A549 (cell line): ENCODE results near the gene LAP3. TPM values are rescaled to one million over a fixed set of nuclear protein-coding genes. Genes with fewer than 3 reads are reported as not detected.

Source experiments
- ATAC-seq, 2 experiments: fragments of 200-7000 bp in 1 of 2; fragments of >200 bp in 1 of 2; cut with Nextera tagmentation in 1 of 2; cut with Tn5 transposase in 1 of 2; 3 replicates each; pipeline versions ENCODE4 v1.8.0 to v1.9.1; 2018 to 2020; ENCODE audit warnings: mild to moderate bottlenecking in 1 of 2, moderate library complexity in 1 of 2
- CTCF ChIA-PET: fragments of 300-600 bp; sonication (Branson Sonifier 250); formaldehyde crosslinking; extraction: SDS; loops from one replicate; lab custom pipeline; 2021; ENCODE audit warnings: antibody characterized with exemption, inconsistent platforms; lab: Yijun Ruan, JAX
- POLR2A ChIA-PET: fragments of 350-600 bp; formaldehyde crosslinking; extraction: SDS; loops from one replicate; lab custom pipeline; 2021; ENCODE audit warnings: antibody characterized with exemption, inconsistent platforms; lab: Yijun Ruan, JAX
- DNase-seq, 2 experiments: peaks; one replicate each; pipeline versions ENCODE4 v3.0.0 to v3.0.0-alpha.2; 2011 to 2016; ENCODE audit warnings: low read depth in 1 of 2, low spot score in 1 of 2
- FAIRE-seq: peaks from 2 replicates; lab custom pipeline; 2011; peaks lifted over from hg19 to GRCh38; lab: Jason Lieb, UNC
- H3K27ac ChIP-seq, 2 experiments: fragments of >200 bp; sonication (Bioruptor Twin); formaldehyde crosslinking; 3 replicates each; pipeline ENCODE4 v1.5.1; 2016 to 2017
- H3K4me1 ChIP-seq: fragments of >200 bp; sonication (Bioruptor Twin); formaldehyde crosslinking; 3 replicates; pipeline ENCODE4 v1.6.1; 2016
- H3K4me2 ChIP-seq: fragments of >200 bp; sonication (Bioruptor Twin); formaldehyde crosslinking; 3 replicates; pipeline ENCODE4 v1.6.1; 2016
- H3K4me3 ChIP-seq: fragments of >200 bp; sonication (Bioruptor Twin); formaldehyde crosslinking; 3 replicates; pipeline ENCODE4 v1.5.1; 2016
- H3K9me3 ChIP-seq: fragments of >200 bp; sonication (Bioruptor Twin); formaldehyde crosslinking; 3 replicates; pipeline ENCODE4 v1.6.1; 2016
- CBX2 ChIP-seq: fragments of 200-600 bp; sonication (generic); IDR thresholded peaks from 2 replicates; pipeline ENCODE4 v1.6.1; 2016; ENCODE audit warnings: low read depth, mild to moderate bottlenecking, borderline replicate concordance
- CBX8 ChIP-seq: fragments of 200-600 bp; sonication (generic); IDR thresholded peaks from 2 replicates; pipeline ENCODE4 v1.6.1; 2016
- CHD2 ChIP-seq: fragments of 150-350 bp; IDR thresholded peaks from 2 replicates; pipeline ENCODE4 v1.6.1; 2014; ENCODE audit warnings: low read length; ENCODE audit not compliant: partially characterized antibody
- CHD4 ChIP-seq: fragments of 200-600 bp; sonication (generic); IDR thresholded peaks from 2 replicates; pipeline ENCODE4 v1.6.1; 2016; ENCODE audit warnings: antibody characterized with exemption, mild to moderate bottlenecking, borderline replicate concordance
- EHF ChIP-seq: fragments of 250-450 bp; sonication (Bioruptor Pico); IDR thresholded peaks from 2 replicates; pipeline ENCODE4 v1.5.0; 2020; ENCODE audit warnings: mild to moderate bottlenecking
- EHMT2 ChIP-seq: fragments of 200-600 bp; sonication (generic); IDR thresholded peaks from 2 replicates; pipeline ENCODE4 v1.6.1; 2016; ENCODE audit warnings: antibody characterized with exemption, low read depth, mild to moderate bottlenecking, moderate library complexity
- ESRRA ChIP-seq: fragments of 150-350 bp; IDR thresholded peaks from 2 replicates; pipeline ENCODE4 v1.6.1; 2014; ENCODE audit warnings: mild to moderate bottlenecking, low read length, borderline replicate concordance
- FOSL2 ChIP-seq, 2 experiments: fragments of 450-650 bp in 1 of 2; fragments of >200 bp in 1 of 2; sonication (Bioruptor Twin) in 1 of 2; formaldehyde crosslinking; IDR thresholded peaks; 2 replicates each; pipeline versions ENCODE4 v1.5.0 to v1.6.1; 2016 to 2020; ENCODE audit warnings: mild to moderate bottlenecking in 1 of 2, moderate library complexity in 1 of 2
- HES2 ChIP-seq: fragments of >200 bp; sonication (Bioruptor Twin); formaldehyde crosslinking; IDR thresholded peaks from 2 replicates; pipeline ENCODE4 v1.6.1; 2016
- HEYL ChIP-seq: fragments of 250-450 bp; sonication (Bioruptor Pico); IDR thresholded peaks from 2 replicates; pipeline ENCODE4 v1.8.0; 2021; ENCODE audit warnings: mild to moderate bottlenecking, moderate library complexity
- HMGXB4 ChIP-seq: fragments of 250-450 bp; sonication (Bioruptor Pico); IDR thresholded peaks from 2 replicates; pipeline ENCODE4 v1.5.0; 2021; ENCODE audit warnings: mild to moderate bottlenecking, moderate library complexity, borderline replicate concordance
- HOXA7 ChIP-seq: fragments of 250-450 bp; sonication (Bioruptor Pico); IDR thresholded peaks from 2 replicates; pipeline ENCODE4 v1.5.0; 2020; ENCODE audit warnings: mild to moderate bottlenecking, moderate library complexity
- HOXB5 ChIP-seq: fragments of 250-450 bp; sonication (Bioruptor Pico); IDR thresholded peaks from 2 replicates; pipeline ENCODE4 v1.5.0; 2020; ENCODE audit warnings: mild to moderate bottlenecking, moderate library complexity
- JUNB ChIP-seq: fragments of >200 bp; sonication (Bioruptor Twin); formaldehyde crosslinking; IDR thresholded peaks from 2 replicates; pipeline ENCODE4 v1.6.1; 2016
- MAFK ChIP-seq: fragments of 450-650 bp; IDR thresholded peaks from 2 replicates; pipeline ENCODE4 v1.6.1; 2014; ENCODE audit not compliant: partially characterized antibody
- MAX ChIP-seq: IDR thresholded peaks from 2 replicates; pipeline ENCODE4 v1.6.1; 2012
- MAZ ChIP-seq: fragments of 150-350 bp; IDR thresholded peaks from 2 replicates; pipeline ENCODE4 v1.6.1; 2014; ENCODE audit warnings: antibody characterized with exemption, low read depth, low read length, borderline replicate concordance
- RCOR1 ChIP-seq: fragments of 150-350 bp; IDR thresholded peaks from 2 replicates; pipeline ENCODE4 v1.6.1; 2014; ENCODE audit warnings: antibody characterized with exemption, low read length, low read depth
- REST ChIP-seq: fragments of 200-600 bp; sonication (generic); IDR thresholded peaks from 2 replicates; pipeline ENCODE4 v1.6.1; 2016; ENCODE audit warnings: antibody characterized with exemption, mild to moderate bottlenecking, moderate library complexity
- RNF2 ChIP-seq: fragments of 200-600 bp; sonication (generic); IDR thresholded peaks from 2 replicates; pipeline ENCODE4 v1.6.1; 2016; ENCODE audit warnings: low read depth, mild to moderate bottlenecking, antibody characterized with exemption, moderate library complexity, borderline replicate concordance
- SMC3 ChIP-seq: fragments of >200 bp; sonication (Bioruptor Twin); formaldehyde crosslinking; IDR thresholded peaks from 3 replicates; pipeline ENCODE4 v1.6.1; 2018; ENCODE audit warnings: inconsistent platforms
- SREBF2 ChIP-seq: fragments of 450-650 bp; IDR thresholded peaks from 2 replicates; pipeline ENCODE4 v1.6.1; 2014; ENCODE audit warnings: mild to moderate bottlenecking, moderate library complexity
- ZC3H11A ChIP-seq: fragments of 450-650 bp; IDR thresholded peaks from 2 replicates; pipeline ENCODE4 v1.6.1; 2014; ENCODE audit warnings: antibody characterized with exemption, mild to moderate bottlenecking
- ZFP36 ChIP-seq: fragments of 450-650 bp; IDR thresholded peaks from 2 replicates; pipeline ENCODE4 v1.6.1; 2014; ENCODE audit warnings: borderline replicate concordance; ENCODE audit not compliant: partially characterized antibody
- ZSCAN20 ChIP-seq: fragments of 250-450 bp; sonication (Bioruptor Pico); IDR thresholded peaks from 2 replicates; pipeline ENCODE4 v1.8.0; 2022; ENCODE audit warnings: mild to moderate bottlenecking, moderate library complexity
- WGBS: methylation state at CpG from one replicate; pipeline ENCODE4 v1.1.6; 2017; ENCODE audit errors: missing lambda C conversion rate; 5-methylcytosine and 5-hydroxymethylcytosine counted together
- polyA plus RNA-seq, 4 experiments: library from polyadenylated mRNA; depleted of rRNA in 3 of 4; stranded (reverse); fragments of >200 nt; fragmentation: RNase III in 1 of 4; extraction: RNeasy Plus Mini Kit Qiagen cat#74134 plus additional on column Dnase treatment in 1 of 4; gene quantifications; 2 replicates in 3 of 4; 3 replicates in 1 of 4; pipeline ENCODE4 v1.2.3, GENCODE V29; 2011 to 2017

LAP3 gene
- polyA plus RNA-seq, 2 of the 4 experiments (the other 2 are of a cell fraction), result 38.6 to 46.2 TPM

GRCh38 chr4:17650406-17650805 lies 73.4 kb downstream of the LAP3 start:
- Histone ChIP-seq H3K9me3 (no peaks in the 10 kb centered on the region), H3K4me1 (no peaks in the 10 kb centered on the region), H3K4me3 (no peak overlapping the region), H3K27ac (no peak overlapping the region), H3K4me2 (no peak overlapping the region)
- DNase-seq, result no peak
- FAIRE-seq, result no peak
- POLR2A ChIA-PET, result no interaction called here
- no peak for ATAC-seq
- WGBS, result 34% methylated on average over 2 of the region's 2 CpGs
- CTCF ChIA-PET, result no interaction called here
- TF ChIP-seq ZSCAN20 (no peak), ZFP36 (no peak), FOSL2 (IDR thresholded peaks at IDR 0.05) (no peak), FOSL2 (CRISPR knock-in tag; IDR thresholded peaks at IDR 0.05) (no peak), HOXA7 (no peak), SREBF2 (no peak), MAFK (no peak), MAZ (no peak), CHD2 (no peak), ZC3H11A (no peak), EHF (CRISPR knock-in tag) (no peak), CBX8 (no peak), HOXB5 (CRISPR knock-in tag) (no peak), CBX2 (no peak), HES2 (no peak), CHD4 (no peak), REST (no peak), RCOR1 (no peak), HEYL (no peak)
- TF ChIP-seq, all 56 proteins: peak for 0

GRCh38 chr4:17654701-17655100 lies 77.7 kb downstream of the LAP3 start:
- TF ChIP-seq REST (no peak), SMC3 (no peak), HOXB5 (CRISPR knock-in tag) (no peak), RCOR1 (no peak), HEYL (no peak), ZSCAN20 (no peak), EHMT2 (no peak), MAX (no peak), ESRRA (no peak), RNF2 (no peak), JUNB (no peak), HMGXB4 (CRISPR knock-in tag) (no peak), ZC3H11A (no peak), CHD4 (no peak)
- WGBS, result 58% methylated on average over 8 of the region's 8 CpGs
- Histone ChIP-seq H3K4me2 (no peak overlapping the region), H3K27ac (no peak overlapping the region), H3K4me3 (no peak overlapping the region), H3K4me1 (no peaks in the 10 kb centered on the region), H3K9me3 (no peaks in the 10 kb centered on the region)
- DNase-seq (no peak), FAIRE-seq (no peak), ATAC-seq (no peak)
- ChIA-PET POLR2A (no interaction called here), CTCF (no interaction called here)
